Measurements from ENCODE around the gene STING1.
"Not testable (repeated sequence)": the region's sequence is repeated elsewhere in the genome, so short reads cannot be mapped to it uniquely, and the experiment has no call there.

The STING1 gene

DNA sequence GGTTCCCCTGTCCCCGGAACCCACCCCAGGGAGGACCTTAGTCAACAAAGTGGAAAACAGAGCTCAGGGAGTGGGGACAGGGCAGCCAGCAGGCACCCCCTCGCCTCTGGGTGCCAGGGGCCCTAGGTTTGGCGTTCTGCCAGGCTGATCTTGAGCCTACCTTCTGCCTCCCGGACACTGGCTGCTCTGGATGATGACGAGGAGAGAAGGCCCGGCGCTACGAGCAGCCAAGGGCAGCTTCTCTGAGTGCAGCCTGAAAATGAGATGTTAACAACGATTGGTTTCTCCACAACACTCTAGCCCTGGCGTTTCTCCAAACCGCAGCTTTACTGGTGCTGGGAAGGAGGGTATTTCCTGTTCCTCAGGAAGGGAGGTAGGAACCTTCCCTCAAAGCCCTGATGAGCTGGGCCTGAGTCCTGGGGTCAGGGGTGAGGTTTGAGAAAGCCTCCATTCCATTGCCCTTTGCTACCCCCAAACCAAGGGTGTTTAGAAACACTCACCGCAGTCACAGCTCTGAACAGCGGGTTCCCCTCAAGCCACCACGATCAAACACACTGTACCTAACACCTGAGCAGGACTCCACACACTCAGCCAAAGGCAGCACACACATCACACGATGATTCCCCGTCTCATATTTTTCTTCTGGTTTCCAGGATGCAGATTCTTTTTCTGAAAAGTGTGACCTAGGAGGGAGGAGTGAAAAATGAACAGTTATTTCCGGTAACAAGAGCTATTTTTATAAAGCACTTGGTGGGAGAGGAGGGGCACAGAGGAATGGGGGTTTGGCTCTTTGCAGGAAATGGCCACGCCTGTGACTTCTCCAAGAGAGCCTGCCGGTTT is at the start of gene STING1:
Gene STING1, minus strand, starts transcription at position 709 of the 840 bp plus-strand sequence. CDS start 1,054 bp downstream, outside the sequence.
- DNase-seq: no peak

GRCh38 chr5:139531772-139532169 is 49.2 kb upstream of the STING1 start:
- no peak for DNase-seq

DNA sequence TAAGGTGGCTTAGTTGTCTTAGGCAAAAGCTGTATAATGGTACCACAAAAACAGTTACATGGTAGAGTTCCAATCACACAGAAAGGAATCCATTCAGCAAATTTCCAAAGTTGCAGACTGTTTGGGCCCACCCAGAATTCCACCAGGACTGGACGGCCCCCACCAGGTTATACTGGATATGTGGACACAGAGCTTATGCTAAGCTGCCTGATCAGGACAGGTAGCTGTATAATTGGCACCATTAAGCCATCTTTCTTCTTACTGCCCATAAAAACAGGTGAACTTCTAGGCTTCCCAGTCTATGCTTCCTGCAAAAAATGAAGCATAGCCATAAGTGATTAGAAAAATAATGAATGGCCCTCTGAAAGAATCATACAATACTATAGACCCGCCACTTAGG is 47.5 kb upstream of the STING1 start:
- not testable (repeated sequence) for DNase-seq

DNA sequence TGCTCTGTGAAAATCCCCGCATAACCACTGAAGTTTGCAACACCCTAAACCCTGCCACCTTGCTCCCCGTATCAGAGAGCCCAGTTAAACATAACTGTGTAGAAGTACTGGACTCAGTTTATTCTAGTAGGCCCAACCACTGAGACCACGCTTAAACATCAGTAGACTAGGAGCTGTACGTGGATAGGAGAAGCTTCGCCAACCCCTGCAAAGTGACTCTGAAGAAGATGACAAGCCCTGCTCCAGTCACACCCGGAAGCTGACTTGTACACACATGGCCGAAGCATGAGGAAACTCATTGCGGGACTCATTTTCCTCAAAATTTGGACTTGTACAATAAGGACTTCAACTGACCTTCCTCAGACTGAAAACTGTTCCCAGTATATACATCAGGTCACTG is 46.1 kb upstream of the STING1 start:
- DNase-seq: not testable (repeated sequence)

DNA sequence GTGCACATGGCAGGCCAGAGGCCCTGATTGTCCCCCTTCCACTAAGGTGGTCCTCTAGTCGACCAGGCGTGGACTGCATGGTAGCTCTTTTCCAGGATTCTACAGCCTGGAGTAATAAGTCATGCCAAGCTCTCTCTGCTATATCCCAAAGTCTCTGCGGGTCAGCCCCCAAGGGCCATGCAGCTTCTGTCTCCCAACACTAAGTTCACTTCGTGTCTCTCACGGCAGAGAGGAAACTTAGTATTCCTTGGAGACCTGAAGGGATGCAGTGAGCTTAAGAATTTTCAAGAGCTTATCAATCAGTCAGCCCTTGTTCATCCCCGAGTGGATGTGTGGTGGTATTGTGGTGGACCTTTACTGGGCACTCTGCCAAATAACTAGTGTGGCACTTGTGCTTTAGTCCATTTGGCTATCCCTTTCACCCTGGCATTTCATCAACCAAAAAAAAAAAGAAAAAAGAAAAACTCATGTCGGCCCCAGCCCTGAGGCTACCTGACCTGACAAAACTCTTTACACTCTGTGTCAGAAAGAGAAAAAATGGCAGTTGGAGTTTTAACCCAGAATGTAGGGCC is 45.4 kb upstream of the STING1 start:
- DNase-seq: not testable (repeated sequence)

GRCh38 chr5:139527090-139527470 is 44.5 kb upstream of the STING1 start:
- DNase-seq: not testable (repeated sequence)

GRCh38 chr5:139526309-139527089 is 43.9 kb upstream of the STING1 start:
- not testable (repeated sequence) for DNase-seq

DNA sequence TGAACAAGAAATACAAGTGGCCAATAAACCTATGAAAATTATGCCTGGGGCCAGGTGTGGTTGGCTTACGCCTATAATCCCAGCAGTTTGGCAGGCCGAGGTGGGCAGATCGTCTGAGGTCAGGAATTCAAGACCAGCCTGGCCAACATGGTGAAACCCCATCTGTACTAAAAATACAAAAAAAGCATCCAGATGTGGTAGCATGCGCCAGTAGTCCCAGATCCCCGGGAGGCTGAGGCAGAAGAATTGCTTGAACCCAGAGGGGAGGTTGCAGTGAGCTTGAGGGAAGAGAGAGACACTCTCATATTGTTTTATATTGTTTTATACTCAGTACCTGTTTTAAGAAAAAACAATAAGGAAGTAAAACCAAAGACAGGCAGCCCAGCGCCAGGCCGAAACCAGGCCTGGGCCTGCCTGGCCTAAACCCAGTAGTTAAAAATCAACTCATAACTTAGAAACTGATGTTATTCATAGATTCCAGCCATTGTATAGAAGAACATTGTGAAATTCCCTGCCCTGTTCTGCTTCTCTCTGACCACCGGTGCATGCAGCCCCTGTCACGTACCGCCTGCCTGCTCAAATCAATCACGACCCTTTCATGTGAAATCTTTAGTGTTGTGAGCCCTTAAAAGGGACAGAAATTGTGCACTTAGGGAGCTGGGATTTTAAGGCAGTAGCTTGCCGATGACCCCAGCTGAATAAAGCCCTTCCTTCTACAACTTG is 43.2 kb upstream of the STING1 start:
- DNase-seq: not testable (repeated sequence)

DNA sequence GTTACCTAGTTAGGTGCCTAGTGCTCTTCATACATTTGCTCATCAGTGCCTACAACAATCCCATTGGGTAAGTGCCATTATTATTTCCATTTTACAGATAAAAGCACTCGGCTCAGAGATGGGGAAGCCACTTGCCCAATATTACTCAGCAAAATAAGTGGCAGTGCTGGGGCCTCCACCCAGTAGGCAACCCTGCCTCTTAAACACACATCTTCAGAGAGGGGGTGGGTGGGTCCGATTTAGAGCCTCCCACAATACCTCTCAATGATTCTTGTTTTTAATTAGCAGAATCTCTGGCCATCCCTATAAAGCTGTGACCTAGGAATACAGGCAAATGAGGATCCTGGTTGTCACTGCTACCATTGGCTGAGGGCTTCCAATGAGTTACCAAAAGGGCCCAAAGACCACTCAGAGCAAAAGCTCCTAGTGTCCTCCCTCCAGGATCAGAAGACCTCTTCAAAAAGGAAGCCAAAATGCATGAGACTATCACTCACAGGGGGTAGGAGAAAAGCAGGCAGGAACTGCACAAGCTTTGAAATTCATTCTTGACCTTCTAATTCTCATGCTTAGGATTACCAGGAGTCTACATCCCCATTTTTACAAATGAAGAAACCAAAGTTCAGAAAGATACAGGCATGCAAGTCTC is 42.5 kb upstream of the STING1 start:
- DNase-seq: no peak

DNA sequence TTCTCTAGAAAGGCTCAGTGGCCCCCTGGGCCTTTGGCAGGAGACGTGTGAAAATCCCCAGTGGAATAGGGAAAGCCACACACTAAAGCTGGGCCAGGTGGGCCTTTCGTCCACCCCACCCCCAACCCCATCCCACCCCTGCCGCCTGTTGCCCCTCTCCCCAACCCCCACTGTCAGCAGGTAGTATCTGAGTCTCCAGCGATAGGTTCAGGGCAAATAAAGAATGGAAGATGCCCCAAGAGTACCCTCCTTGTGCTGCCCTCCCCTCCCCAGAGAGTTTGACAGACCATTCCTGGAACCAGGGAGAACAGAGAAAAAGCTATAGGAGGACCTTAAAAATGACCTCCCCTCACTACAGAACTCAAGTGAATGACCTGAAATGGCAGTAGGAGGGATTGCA is 41.9 kb upstream of the STING1 start:
- DNase-seq: no peak

- DNase-seq: no peak
These were observed 41.3 kb upstream of the STING1 start for GRCh38 chr5:139523635-139524445.

- peak; percentile 23 for DNase-seq
These were observed 35.4 kb upstream of the STING1 start for GRCh38 chr5:139517683-139518564.

GRCh38 chr5:139514486-139514856 is 31.9 kb upstream of the STING1 start:
- no peak for DNase-seq

DNA sequence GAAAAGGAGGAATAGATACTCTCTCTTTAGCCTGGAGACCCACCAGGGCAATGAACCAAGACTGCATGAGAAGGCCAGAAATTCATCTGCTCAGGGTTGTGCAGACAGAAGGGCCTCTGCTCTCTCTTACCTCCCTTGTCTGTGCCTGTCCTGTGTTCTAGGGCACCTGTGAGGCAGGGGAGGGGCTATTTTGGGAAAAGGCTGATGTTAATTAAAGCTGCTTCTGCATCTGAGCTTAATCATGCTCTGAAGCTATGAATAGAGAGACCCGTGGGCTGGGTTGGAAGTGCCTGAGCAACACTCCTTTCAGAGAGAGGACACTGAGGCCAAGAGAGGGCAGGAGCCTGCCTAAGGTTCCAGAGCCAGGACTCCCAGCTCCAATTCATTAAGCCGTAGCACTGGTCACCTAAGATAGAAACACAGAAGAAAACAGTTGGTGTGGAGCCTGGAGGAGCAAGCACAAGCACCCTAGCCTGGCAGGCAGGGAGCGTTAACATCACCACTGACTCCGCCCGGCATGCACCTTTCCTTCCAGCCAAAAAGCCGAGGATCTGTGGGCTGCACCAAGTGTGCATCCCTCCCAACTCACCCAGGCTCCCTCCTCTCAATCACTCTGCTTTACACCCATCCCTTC is 31.4 kb upstream of the STING1 start:
- no peak for DNase-seq

GRCh38 chr5:139513434-139513833 is 30.9 kb upstream of the STING1 start:
- not testable (repeated sequence) for DNase-seq

DNA sequence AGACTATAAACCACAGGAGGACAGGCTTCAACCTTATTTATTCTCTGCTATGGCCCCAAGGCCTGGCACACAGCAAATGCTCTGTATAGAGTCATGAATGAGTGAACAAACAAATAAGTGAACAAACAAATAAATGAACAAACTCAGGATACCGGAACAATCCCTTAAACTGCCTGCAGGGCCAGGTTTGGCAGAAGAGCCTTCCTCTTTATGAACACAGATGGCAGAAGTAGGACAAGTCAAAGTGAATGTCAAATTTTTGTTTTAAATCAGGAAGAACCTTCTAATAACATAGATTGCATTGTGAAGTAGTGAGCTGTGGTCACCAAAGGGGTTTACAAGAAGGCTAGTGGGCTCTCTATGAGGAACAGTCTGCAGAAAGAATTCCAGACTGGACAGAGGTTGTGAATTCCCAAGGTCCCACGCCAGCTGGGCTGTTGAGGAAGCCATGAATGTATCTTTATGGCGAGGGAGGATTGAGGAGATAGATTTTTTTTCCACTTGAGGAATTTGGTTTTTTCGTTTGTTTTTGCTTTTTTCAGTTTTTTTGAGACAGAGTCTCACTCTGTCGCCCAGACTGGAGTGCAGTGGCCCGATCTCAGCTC is 30.3 kb upstream of the STING1 start:
- DNase-seq: no peak

DNA sequence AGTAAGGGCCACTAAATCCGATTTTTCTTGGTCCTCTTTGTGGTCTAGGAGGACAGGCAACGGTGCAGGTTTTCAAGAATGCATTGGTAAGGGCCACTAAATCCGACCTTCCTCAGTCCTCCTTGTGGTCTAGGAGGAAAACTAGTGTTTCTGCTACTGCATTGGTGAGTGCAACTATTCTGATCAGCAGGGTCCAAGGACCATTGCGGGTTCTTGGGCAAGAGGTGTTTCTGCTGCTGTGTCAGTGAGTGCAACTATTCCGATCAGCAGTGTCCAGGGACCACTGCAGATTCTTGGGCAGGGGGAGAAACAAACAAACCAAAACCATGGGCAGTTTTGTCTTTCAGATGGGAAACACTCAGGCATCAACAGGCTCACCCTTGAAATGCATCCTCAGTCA is 22.2 kb upstream of the STING1 start:
- DNase-seq: not testable (repeated sequence)

GRCh38 chr5:139503879-139504278 is 21.3 kb upstream of the STING1 start:
- DNase-seq: not testable (repeated sequence)

DNA sequence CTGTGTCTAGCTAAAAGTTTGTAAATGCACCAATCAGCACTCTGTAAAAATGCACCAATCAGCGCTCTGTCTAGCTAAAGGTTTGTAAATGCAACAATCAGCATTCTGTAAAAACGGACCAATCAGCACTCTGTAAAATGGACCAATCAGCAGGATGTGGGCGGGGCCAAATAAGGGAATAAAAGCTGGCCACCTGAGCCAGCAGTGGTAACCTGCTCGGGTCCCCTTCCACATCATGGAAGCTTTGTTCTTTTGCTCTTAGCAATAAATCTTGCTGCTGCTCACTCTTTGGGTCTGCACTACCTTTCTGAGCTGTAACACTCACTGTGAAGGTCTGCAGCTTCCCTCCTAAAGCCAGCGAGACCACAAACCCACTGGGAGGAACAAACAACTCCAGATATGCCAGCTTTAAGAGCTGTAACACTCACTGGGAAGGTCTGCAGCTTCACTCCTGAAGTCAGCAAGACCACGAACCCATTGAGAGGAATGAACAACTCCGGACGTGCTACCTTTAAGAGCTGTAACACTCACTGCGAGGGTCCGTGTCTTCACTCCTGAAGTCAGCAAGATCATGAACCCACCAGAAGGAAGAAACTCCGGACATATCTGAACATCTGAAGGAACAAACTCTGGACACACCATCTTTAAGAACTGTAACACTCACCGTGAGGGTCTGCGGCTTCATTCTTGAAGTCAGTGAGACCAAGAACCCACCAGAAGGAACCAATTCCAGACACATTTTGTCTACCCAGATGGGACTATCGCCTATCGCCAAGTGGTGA is 20.7 kb upstream of the STING1 start:
- DNase-seq: not testable (repeated sequence)

Data from NCI-H2081 treated with DMSO at 0.1 percent for 48 hours (cell line).